Skin epidermis (tissue), 12 donors: ENCODE data around the gene TIMP1.
"Not testable (repeated sequence)": the region's sequence is repeated elsewhere in the genome, so short reads cannot be mapped to it uniquely, and the experiment has no call there.

Experiments
- H3K27ac ChIP-seq, 21 experiments: fragments of 200-600 bp; sonication (generic) in 11 of 21; one replicate each; pipeline ENCODE4 v1.5.0; 2020; ENCODE audit warnings: mild to moderate bottlenecking in 3 of 21, inconsistent platforms in 2 of 21, moderate library complexity in 2 of 21
- H3K4me3 ChIP-seq, 7 experiments: fragments of 200-600 bp; sonication (generic) in 2 of 7; one replicate each; pipeline ENCODE4 v1.5.0; 2020; ENCODE audit warnings: inconsistent platforms in 2 of 7, mild to moderate bottlenecking in 2 of 7, moderate library complexity in 1 of 7

TIMP1 gene

GRCh38 chrX:47595716-47596251 is 13.5 kb downstream of the TIMP1 start:
- Histone ChIP-seq H3K4me3 (no peak overlapping the region), H3K27ac (no peak overlapping the region)

- no peak overlapping the region for H3K27ac ChIP-seq
- H3K4me3 ChIP-seq, result no peak overlapping the region
Observed at GRCh38 chrX:47596256-47596655, 14.0 kb downstream of the TIMP1 start.

- Histone ChIP-seq H3K27ac (no peak overlapping the region), H3K4me3 (no peak overlapping the region)
Observed at GRCh38 chrX:47597222-47597621, 15.0 kb downstream of the TIMP1 start.

GRCh38 chrX:47603125-47603524 is 20.9 kb downstream of the TIMP1 start:
- H3K27ac ChIP-seq, result not testable (repeated sequence)

GRCh38 chrX:47605024-47605423 is 22.8 kb downstream of the TIMP1 start:
- no peak overlapping the region for H3K4me3 ChIP-seq
- no peak overlapping the region for H3K27ac ChIP-seq

More at GRCh38 chrX:47603125-47603524, 20.9 kb downstream of the TIMP1 start:
- not testable (repeated sequence) for H3K4me3 ChIP-seq

- Histone ChIP-seq H3K4me3 (no peak overlapping the region), H3K27ac (no peak overlapping the region)
Observed at GRCh38 chrX:47607091-47607490, 24.9 kb downstream of the TIMP1 start.

GRCh38 chrX:47608130-47608810 is 26.0 kb downstream of the TIMP1 start:
- no peak overlapping the region for H3K27ac ChIP-seq
- H3K4me3 ChIP-seq, result no peak overlapping the region

GRCh38 chrX:47610511-47610910 is 28.3 kb downstream of the TIMP1 start:
- H3K4me3 ChIP-seq, result no peak overlapping the region

GRCh38 chrX:47611489-47611888 is 29.3 kb downstream of the TIMP1 start:
- Histone ChIP-seq H3K4me3 (no peak overlapping the region), H3K27ac (no peak overlapping the region)

More at GRCh38 chrX:47610511-47610910, 28.3 kb downstream of the TIMP1 start:
- H3K27ac ChIP-seq, result no peak overlapping the region

GRCh38 chrX:47611926-47612325 is 29.7 kb downstream of the TIMP1 start:
- no peak overlapping the region for H3K4me3 ChIP-seq
- no peak overlapping the region for H3K27ac ChIP-seq

- H3K4me3 ChIP-seq, result no peak overlapping the region
- no peak overlapping the region for H3K27ac ChIP-seq
Observed at GRCh38 chrX:47612418-47612817, 30.2 kb downstream of the TIMP1 start.

GRCh38 chrX:47613082-47613481 is 30.8 kb downstream of the TIMP1 start:
- Histone ChIP-seq H3K4me3 (no peak overlapping the region), H3K27ac (no peak overlapping the region)

- Histone ChIP-seq H3K4me3 (no peak overlapping the region), H3K27ac (no peak overlapping the region)
Observed at GRCh38 chrX:47614618-47615017, 32.4 kb downstream of the TIMP1 start.

- H3K4me3 ChIP-seq, result peak overlapping the region in 3 of 7 experiments; percentile 10 to 31 (median 31)
- H3K27ac ChIP-seq, result no peak overlapping the region
Observed at GRCh38 chrX:47618923-47619485, 36.8 kb downstream of the TIMP1 start.

- H3K4me3 ChIP-seq, result peak within 1 kb of the TSS; percentile 10 to 31 (median 25)
- H3K27ac ChIP-seq, result no peak within 1 kb of the TSS
Observed at GRCh38 chrX:47619486-47620302, 37.5 kb downstream of the TIMP1 start, which contains the start of gene SYN1. SYN1 (minus strand) TSS chrX:47619857; CDS start chrX:47619728, 129 bp downstream.

GRCh38 chrX:47620303-47620685 is 38.1 kb downstream of the TIMP1 start:
- no peak overlapping the region for H3K27ac ChIP-seq
- H3K4me3 ChIP-seq, result no peak overlapping the region

- H3K27ac ChIP-seq, result no peak overlapping the region
- H3K4me3 ChIP-seq, result no peak overlapping the region
Observed at GRCh38 chrX:47621851-47622250, 39.6 kb downstream of the TIMP1 start.

GRCh38 chrX:47623540-47624027 is 41.3 kb downstream of the TIMP1 start:
- H3K27ac ChIP-seq, result no peak overlapping the region
- peak overlapping the region in 2 of 7 experiments; percentile 4 to 24 for H3K4me3 ChIP-seq

GRCh38 chrX:47625365-47625764 is 43.1 kb downstream of the TIMP1 start:
- Histone ChIP-seq H3K4me3 (no peak overlapping the region), H3K27ac (no peak overlapping the region)

GRCh38 chrX:47628982-47629381 is 46.7 kb downstream of the TIMP1 start:
- Histone ChIP-seq H3K27ac (peak overlapping the region in 2 of 21 experiments; percentile 23 to 69), H3K4me3 (peak overlapping the region in 1 of 7 experiments; percentile 10)
